MCF 10A (cell line): ENCODE results near the gene KLHL26. TPM values are rescaled to one million over a fixed set of nuclear protein-coding genes. Genes with fewer than 3 reads are reported as not detected.

Source experiments
- BruUV-seq: library from RNA; stranded (reverse); fragments of 400-500 nt; replicated peaks from 2 replicates; lab custom pipeline; 2021; lab: Mats Ljungman, UMichigan
- CTCF ChIA-PET: fragments of 300-600 bp; sonication (Branson Sonifier 250); formaldehyde crosslinking; extraction: SDS; loops from one replicate; lab custom pipeline; 2021; ENCODE audit warnings: antibody characterized with exemption, inconsistent platforms; lab: Yijun Ruan, JAX
- POLR2A ChIA-PET: fragments of 300-600, 350-650 bp; sonication (Branson Sonifier 250); formaldehyde crosslinking; extraction: SDS; loops from one replicate; lab custom pipeline; 2020; ENCODE audit warnings: antibody characterized with exemption, inconsistent platforms; lab: Yijun Ruan, JAX
- DNase-seq: peaks from one replicate; pipeline ENCODE4 v3.0.0-alpha.2; 2018; ENCODE audit not compliant: unreplicated experiment
- H3K27ac Mint-ChIP-seq: one replicate; pipeline ENCODE4 v1.8.0; 2022; ENCODE audit warnings: mild to moderate bottlenecking, low read depth, mixed read lengths; ENCODE audit not compliant: unreplicated experiment
- H3K27me3 Mint-ChIP-seq: one replicate; pipeline ENCODE4 v1.8.0; 2022; ENCODE audit warnings: mixed read lengths; ENCODE audit not compliant: insufficient read depth, unreplicated experiment
- H3K36me3 Mint-ChIP-seq: one replicate; pipeline ENCODE4 v1.8.0; 2022; ENCODE audit warnings: mild to moderate bottlenecking, moderate library complexity, mixed read lengths; ENCODE audit not compliant: insufficient read depth, unreplicated experiment
- H3K4me1 Mint-ChIP-seq: one replicate; pipeline ENCODE4 v1.8.0; 2022; ENCODE audit warnings: mixed read lengths; ENCODE audit not compliant: insufficient read depth, unreplicated experiment
- H3K4me3 Mint-ChIP-seq: one replicate; pipeline ENCODE4 v1.8.0; 2022; ENCODE audit warnings: mild to moderate bottlenecking, moderate library complexity, mixed read lengths; ENCODE audit not compliant: unreplicated experiment
- H3K9me3 Mint-ChIP-seq: one replicate; pipeline ENCODE4 v1.8.0; 2022; ENCODE audit warnings: mixed read lengths; ENCODE audit not compliant: unreplicated experiment
- intact Hi-C: fragments of 100-400 bp; cut with micrococcal nuclease; formaldehyde crosslinking; loops from 2 replicates; pipeline ENCODE4 v1.14.1; 2022
- total RNA-seq: library from RNA; stranded (reverse); gene quantifications from 2 replicates; pipeline ENCODE4 v1.2.3, GENCODE V29; 2022
- TF ChIP-seq, protein P1 (sequence below): fragments of 200-600 bp; IDR thresholded peaks from one replicate; pipeline ENCODE4 v1.8.0; 2022; ENCODE audit warnings: antibody characterized with exemption, mild to moderate bottlenecking; ENCODE audit not compliant: unreplicated experiment

Gene KLHL26
- total RNA-seq, 1 experiment from 2014 or later, result 6.6 TPM

- POLR2A ChIA-PET, result no interaction called here
- CTCF ChIA-PET, result no interaction called here
- TF ChIP-seq, protein P1, sequence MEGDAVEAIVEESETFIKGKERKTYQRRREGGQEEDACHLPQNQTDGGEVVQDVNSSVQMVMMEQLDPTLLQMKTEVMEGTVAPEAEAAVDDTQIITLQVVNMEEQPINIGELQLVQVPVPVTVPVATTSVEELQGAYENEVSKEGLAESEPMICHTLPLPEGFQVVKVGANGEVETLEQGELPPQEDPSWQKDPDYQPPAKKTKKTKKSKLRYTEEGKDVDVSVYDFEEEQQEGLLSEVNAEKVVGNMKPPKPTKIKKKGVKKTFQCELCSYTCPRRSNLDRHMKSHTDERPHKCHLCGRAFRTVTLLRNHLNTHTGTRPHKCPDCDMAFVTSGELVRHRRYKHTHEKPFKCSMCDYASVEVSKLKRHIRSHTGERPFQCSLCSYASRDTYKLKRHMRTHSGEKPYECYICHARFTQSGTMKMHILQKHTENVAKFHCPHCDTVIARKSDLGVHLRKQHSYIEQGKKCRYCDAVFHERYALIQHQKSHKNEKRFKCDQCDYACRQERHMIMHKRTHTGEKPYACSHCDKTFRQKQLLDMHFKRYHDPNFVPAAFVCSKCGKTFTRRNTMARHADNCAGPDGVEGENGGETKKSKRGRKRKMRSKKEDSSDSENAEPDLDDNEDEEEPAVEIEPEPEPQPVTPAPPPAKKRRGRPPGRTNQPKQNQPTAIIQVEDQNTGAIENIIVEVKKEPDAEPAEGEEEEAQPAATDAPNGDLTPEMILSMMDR, result no peak
- DNase-seq, result no peak
- no TSS peak for BruUV-seq
- Mint-ChIP-seq H3K27ac (no peak overlapping the region), H3K4me3 (no peak overlapping the region), H3K9me3 (no peaks in the 10 kb centered on the region), H3K36me3 (peaks cover 12% of the 10 kb centered on the region), H3K4me1 (peaks cover 7% of the 10 kb centered on the region), H3K27me3 (peaks cover 18% of the 10 kb centered on the region)
- intact Hi-C loops, result no loop called here
These were observed 22.6 kb downstream of the KLHL26 start for GRCh38 chr19:18659281-18660050.

DNA sequence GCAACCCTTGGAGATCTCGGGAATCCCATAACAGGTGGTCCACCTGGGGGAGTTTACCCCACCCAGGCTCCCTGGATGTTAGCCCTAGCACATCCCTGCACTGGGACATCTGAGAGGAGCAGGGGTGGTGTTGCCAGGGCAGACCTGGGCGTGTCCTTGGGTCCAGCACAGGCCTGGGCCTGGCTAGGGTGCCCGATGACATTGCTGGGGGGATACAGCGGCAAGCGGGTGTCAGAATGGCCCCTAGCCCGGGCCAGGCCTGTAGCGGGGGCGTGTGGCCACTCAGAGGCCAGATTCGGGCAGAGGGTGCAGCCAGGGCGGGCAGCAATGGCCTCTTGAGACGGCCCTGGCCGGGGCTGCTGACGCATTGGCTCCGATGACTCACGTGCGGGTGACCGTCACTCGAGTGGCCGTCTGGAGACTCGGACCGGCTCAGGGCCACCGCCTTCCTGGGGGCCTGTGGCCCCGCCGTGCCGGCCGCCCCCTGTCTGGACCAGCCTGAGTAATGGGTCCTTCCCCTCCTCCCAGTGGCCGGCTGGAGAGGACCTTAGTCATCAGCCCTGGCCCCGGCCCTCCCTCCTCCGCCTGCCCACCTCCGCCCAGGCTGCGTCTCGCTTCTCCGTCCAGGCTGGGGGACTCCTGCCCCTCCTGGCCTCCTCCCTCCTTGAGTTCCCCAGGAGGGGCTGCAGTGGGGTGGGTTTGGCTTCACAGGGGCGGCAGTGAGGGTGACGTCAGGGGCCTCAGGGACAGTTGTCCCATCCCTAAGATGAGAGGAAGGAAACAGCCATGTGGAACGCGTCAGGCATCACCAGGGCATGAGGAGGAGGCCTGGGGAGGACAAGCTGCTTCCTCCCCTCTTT lies 23.5 kb downstream of the KLHL26 start:
- Mint-ChIP-seq H3K27me3 (peaks cover 18% of the 10 kb centered on the region), H3K9me3 (no peaks in the 10 kb centered on the region), H3K36me3 (peaks cover 17% of the 10 kb centered on the region), H3K4me1 (peaks cover 7% of the 10 kb centered on the region), H3K4me3 (no peak overlapping the region), H3K27ac (no peak overlapping the region)
- intact Hi-C loops, result no loop called here
- TF ChIP-seq, protein P1, result no peak
- ChIA-PET CTCF (no interaction called here), POLR2A (no interaction called here)
- peak; percentile 46 for DNase-seq
- no TSS peak for BruUV-seq

- TF ChIP-seq, protein P1, result no peak
- H3K27ac Mint-ChIP-seq, result no peak overlapping the region
- peaks cover 17% of the 10 kb centered on the region for H3K36me3 Mint-ChIP-seq
These were observed 24.3 kb downstream of the KLHL26 start for GRCh38 chr19:18660939-18661670.

More at GRCh38 chr19:18660939-18661670, 24.3 kb downstream of the KLHL26 start:
- intact Hi-C loops, result no loop called here
- ChIA-PET CTCF (interaction anchor here (0.6 to 1.2 kb wide), 3 partner anchors 72 to 87 kb away, joined by 3 to 4 read pairs (median 3); partner anchors contain the start of gene REX1BD), POLR2A (no interaction called here)
- no peaks in the 10 kb centered on the region for H3K9me3 Mint-ChIP-seq
- peaks cover 7% of the 10 kb centered on the region for H3K4me1 Mint-ChIP-seq
- peaks cover 18% of the 10 kb centered on the region for H3K27me3 Mint-ChIP-seq
- no peak for DNase-seq
- H3K4me3 Mint-ChIP-seq, result no peak overlapping the region
- no TSS peak for BruUV-seq
